GM18907 (cell line): Measurements from ENCODE around the gene PROM2.

Experiments
- ATAC-seq: cut with Tn5 transposase; IDR thresholded peaks from one replicate; pipeline ENCODE4 v1.9.1; 2021; ENCODE audit warnings: mild to moderate bottlenecking, moderate library complexity; ENCODE audit not compliant: unreplicated experiment

The PROM2 gene

DNA sequence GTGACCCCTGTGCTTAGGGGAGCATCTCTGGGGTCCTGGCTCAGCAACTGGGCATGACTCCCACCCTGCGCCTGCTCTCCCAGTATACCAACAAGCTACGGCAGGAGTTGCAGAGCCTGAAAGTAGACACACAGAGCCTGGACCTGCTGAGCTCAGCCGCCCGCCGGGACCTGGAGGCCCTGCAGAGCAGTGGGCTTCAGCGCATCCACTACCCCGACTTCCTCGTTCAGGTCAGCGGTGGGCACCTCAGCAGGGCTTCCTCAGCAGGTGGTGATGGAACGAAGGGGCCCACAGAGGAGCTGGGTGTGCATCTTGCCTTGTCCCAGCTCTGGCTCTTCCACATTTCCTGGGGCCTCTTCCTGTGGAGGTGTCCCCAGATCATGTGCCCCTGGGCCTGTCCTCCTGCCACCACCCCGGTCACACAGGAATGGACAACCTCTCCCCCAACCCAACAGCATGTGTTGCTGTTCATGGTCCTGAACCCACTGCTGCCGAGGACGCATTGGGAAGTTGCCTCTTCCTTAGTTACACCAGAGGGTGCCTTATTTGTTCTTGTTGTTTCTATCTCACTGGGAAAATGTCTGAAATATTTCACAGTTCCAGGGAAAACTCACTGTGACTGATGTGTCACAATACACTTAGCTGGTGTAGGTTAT lies 10.8 kb downstream of the PROM2 start:
- ATAC-seq = no peak

- no peak for ATAC-seq
Measured at GRCh38 chr2:95285542-95285932, 11.3 kb downstream of the PROM2 start.

DNA sequence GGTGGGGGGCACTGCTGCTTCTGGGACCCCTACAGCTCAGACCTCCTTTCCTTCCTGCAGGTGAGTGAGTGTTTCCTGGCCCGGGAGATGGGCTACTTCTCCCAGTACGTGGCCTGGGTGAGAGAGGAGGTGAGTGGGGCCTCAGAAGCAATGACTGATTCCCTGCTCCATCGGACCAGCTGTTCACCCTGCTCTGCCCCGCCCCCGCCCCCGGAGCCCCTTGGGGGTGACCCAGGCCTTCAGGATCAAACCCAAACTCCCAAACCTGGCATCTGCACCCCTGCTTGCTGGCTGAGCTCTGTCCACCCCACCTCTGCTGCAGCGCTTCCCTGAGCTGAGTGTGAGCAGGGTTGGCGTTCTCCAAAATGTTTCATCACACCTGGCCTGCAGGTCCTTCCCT lies 13.1 kb downstream of the PROM2 start:
- no peak for ATAC-seq

GRCh38 chr2:95287806-95288205 lies 13.6 kb downstream of the PROM2 start:
- ATAC-seq = no peak

GRCh38 chr2:95289253-95289652 lies 15.0 kb downstream of the PROM2 start:
- ATAC-seq = no peak

DNA sequence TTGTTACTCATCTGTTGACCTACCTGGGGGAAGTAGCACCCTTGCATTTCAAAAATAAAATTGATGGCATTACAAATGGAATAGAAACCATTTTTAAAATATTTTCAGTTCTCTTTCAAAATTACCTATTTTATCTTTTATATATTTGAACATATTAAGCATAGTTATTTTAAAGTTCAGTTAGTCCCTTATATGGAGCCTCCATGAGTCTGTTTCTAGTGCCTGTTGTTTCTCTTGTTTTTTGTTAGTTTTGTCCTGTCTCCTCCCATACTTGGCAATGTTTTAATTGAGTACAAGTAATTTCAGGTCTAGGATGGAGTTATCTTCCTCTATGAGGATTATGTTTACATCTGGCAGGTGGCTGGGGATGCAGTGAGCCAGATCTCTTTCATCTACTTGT lies 17.0 kb downstream of the PROM2 start:
- no peak for ATAC-seq

DNA sequence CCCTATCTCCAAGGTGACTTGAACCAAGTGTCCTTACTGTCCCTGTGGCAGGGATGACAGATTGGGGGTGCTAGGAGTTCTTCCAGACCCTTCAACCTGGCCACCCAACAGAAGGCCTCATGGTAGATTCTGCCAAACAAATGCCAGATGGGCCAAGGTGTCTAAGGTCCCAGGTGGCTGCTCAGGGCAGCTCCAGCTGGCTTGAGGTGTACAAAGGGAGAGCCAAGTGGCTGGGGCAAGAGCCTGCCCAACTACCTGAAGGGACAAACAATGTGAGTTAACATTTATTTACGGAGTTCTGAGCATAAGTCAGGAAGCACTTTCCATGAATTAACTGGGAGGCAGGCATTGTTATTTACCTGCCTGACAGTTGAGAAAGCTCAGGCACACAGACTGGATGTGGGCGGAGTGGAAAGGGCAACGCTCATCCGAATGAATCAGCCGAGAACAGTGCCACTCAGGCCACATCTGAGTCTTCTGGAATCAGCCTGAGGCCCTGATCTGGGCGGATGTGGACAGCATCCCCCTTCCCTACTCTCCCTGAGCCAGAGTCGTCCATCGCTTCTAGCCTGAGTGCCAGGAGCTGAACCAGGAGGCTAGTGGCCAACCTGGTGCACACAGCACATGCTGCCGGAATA lies 18.5 kb downstream of the PROM2 start:
- ATAC-seq = no peak

GRCh38 chr2:95294579-95295250 lies 20.5 kb downstream of the PROM2 start:
- ATAC-seq = no peak

- no peak for ATAC-seq
Measured at GRCh38 chr2:95295376-95295775, 21.1 kb downstream of the PROM2 start.

DNA sequence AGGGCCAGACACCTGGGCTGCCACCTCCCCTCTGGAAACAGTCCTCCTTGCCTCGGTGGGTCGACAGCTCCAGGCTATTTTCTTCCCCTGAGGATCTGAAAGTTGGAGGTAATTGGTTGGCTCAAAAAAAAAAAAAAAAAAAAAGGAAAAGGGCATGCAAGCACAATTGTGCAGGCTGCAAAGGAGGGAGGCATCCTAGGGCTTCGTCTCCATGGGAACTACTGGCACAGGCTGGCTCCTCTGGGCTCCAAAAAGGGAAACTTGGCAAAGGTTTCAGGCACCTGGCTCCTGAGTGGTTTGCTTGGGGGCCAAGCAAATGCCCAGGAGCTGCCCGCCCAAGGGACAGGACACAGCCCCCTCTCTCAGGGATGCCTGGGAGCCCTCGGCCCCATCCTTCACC lies 21.8 kb downstream of the PROM2 start:
- no peak for ATAC-seq

DNA sequence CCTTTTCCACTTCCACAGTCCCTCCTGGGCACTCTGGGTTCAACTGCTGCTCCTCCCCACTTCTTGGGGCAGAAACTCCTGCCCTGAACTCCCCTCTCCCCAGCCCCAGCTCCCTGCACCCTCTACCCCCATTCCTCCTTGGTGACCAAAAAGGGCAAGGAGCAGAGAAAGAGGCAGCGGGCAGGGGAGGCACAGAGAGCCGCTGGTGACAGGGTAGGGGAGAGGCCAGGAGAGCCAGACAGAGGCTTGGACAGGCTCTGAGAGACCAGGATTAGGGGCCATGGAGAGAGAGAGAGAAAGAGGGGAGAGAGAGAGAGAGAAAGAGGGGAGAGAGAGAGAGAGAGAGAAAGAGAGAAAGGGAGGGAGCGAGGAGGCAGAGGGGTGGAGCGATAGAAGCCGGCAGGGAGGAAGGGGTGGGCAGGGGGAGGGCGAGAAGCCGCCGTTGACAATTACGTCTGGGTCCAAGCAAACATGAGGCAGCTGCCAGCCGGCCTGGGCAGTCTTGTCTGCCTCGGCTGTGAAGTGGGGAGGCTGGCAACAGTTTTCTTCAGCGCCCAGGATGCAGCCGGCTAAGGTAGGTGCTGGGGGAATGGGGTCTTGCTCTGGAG lies 22.7 kb downstream of the PROM2 start, which contains the start of gene KCNIP3:
Gene KCNIP3 (plus strand): TSS at position 468 of the 608 bp plus-strand sequence. CDS start 92 bp downstream, at position 560.
- no peak for ATAC-seq

DNA sequence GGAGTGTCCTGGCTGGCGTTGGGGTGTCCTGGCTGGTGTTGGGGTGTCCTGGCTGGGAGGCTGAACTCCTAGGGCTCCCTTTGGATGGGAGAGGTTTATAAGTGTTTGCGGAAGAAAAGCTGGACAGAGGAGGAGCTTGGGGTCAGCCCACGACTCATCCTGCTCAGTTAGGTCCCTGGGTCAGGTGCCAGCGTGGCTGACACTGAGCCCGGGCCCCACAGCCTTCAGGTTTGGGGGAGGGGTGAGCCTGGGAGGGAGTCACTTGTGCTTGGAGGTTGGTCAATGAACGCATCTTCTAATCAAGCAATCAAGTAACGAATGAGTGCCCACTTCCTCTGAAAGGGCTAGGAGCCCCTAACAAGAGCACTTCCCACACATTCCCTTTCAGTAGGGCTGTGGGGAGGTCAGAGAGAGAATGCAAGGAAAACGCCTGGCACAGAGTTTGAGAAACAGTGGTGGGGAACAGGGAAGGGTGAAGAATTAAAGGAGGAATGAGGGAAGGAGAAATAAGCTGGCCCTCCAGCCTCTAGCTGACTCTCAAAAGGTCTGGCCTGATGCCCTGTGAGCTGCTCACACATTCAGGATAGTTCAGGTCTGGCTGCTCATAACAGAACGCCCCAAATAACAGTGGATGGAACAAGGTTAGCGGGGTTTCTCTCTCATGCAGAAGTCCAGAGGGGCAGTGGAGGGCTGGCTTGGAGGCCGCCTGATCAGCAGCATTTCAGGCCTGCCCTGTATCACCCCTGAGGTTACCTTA lies 23.6 kb downstream of the PROM2 start:
- no peak for ATAC-seq

DNA sequence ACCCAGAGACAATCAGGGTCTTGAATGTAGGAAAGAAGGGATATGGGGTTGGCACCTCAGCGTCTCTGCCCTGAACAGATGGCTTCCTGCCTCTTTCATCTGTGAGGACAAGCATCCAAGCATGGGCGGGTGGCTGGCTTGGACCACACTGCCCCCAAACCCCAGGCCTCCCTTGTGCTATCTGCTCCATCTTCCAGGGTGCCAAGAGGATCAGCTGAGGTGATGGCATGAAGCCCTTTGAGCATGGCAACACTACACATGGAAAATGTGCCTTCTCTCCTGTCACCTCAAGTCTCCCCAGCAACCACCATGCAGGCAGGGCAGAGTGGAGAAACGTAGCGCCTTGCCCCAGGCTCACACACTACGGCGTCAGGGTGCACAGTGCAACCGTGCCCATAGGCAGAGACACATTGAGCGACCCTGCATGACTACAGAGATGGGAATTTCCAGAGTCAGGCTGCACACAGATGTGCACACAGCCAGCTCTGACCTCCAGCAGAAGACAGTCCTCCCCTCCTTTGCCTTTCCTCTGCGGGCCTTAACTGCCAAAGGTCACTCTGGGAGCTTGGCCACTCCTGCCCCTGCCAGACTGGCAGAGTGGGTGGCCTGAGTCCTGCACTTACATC lies 24.4 kb downstream of the PROM2 start:
- ATAC-seq = no peak

GRCh38 chr2:95299961-95300360 lies 25.7 kb downstream of the PROM2 start:
- ATAC-seq = no peak

DNA sequence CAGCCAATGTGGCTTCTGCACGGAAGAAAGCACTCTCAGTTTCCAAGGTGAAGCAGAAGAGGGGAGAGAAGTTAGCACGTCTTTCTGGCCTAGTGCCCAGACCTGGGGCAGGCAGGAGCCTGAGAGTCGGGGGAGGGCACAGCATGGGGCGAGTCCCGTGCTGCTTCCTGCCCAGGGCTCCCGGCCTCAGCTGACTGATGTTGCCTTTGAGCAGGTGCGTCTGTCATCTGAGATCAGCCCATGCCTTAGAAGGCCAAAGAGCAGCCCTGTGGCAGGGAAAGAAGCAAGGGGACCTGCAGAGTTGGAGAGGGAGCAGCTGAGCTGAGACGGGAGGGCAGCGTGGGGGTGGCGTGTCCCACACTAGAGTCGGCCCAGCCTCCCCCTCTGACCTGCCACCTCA lies 26.2 kb downstream of the PROM2 start:
- no peak for ATAC-seq

DNA sequence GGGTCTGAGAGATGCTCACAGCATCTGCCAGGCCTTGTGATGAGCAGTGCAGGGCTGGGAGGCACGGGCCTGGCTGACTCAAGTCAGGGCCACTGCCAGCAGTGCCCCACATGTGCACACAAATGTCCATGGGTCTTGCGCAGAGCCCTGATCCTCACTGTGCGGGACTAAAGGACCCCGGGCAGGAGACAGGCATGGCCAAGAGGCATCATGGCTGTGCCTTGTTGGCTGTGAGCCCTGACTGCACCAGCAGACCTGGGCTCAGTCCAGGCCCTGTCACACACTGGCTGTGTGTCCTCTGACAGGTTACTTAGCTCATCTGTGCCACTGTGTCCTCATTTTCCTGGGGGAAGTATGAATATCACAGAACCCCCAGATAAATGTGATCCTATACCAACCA lies 26.9 kb downstream of the PROM2 start:
- ATAC-seq = no peak

- ATAC-seq = no peak
Measured at GRCh38 chr2:95301876-95302641, 27.8 kb downstream of the PROM2 start.

DNA sequence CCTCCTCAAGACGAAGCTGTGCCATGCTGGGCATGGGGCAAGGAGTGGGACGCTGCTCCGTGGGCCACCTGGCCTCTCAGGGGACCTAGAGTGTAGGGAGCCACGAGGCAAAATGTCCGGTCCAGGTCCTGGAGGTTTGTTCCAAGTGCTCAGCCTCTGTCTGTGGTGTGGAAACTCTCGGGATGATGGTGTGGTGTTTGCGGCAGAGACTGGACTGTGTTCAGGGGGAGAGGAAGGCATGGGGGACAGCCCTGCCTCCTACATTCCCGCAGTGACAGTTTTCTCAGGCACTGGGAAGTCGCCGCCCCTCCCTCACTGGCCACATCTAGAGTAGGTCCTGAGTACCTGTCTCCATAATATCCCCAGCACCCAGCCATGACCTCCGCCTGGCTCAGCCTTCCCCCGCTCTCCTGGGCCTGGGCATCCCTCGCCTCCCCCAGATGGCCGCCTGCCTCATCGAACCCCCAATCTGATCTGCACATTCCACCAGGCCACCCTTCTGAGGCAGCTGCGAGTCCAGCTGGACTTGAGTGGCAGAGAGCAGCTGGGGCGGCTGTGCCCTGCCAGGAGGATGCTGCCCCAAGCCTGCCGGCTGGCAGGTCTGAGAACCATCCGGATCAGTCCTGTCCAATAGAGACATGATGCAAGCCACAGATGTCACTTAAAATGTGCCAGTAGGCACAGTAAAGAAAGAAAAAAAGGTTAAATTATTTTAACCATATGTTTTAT lies 29.1 kb downstream of the PROM2 start:
- ATAC-seq = no peak

- no peak for ATAC-seq
Measured at GRCh38 chr2:95305380-95306061, 31.3 kb downstream of the PROM2 start.
